SH-SY5Y (cell line): ENCODE measurements around the gene KCNIP4.

Experiments
- GATA2 ChIP-seq: IDR thresholded peaks from 2 replicates; pipeline ENCODE4 v1.6.1; 2011; ENCODE audit warnings: mild to moderate bottlenecking, low read depth, low read length
- GATA3 ChIP-seq: IDR thresholded peaks from 2 replicates; pipeline ENCODE4 v1.6.1; 2011; ENCODE audit warnings: low read depth, mild to moderate bottlenecking, low read length, moderate library complexity

GRCh38 chr4:21986307-21986706, 37.7 kb upstream of the KCNIP4 start:
- TF ChIP-seq GATA2 = no peak
- no peak for TF ChIP-seq GATA3
